ENCODE results near the gene MAP1LC3C.

GRCh38 chr1:241997401-241997998, 1.4 kb downstream of the MAP1LC3C start:
- TF ChIP-seq CTCF (IDR thresholded peaks at IDR 0.05; ENCODE audit: poor library complexity) (no peak), EZH2 (IDR thresholded peaks at IDR 0.05; ENCODE audit: borderline replicate concordance) (no peak)

Measured in hepatocyte (in vitro differentiated cells).